Measurements from ENCODE around the gene THRA.

THRA gene

GRCh38 chr17:40139566-40140058 is 76.8 kb downstream of the THRA start:
- TF ChIP-seq CTCF (IDR thresholded peaks at IDR 0.05) = no peak
